TTC549 (cell line): ENCODE data around the gene IFNA17.
"Not testable (repeated sequence)": the region's sequence is repeated elsewhere in the genome, so short reads cannot be mapped to it uniquely, and the experiment has no call there.

Source experiments
- FAIRE-seq: peaks from 2 replicates; lab custom pipeline; 2012; peaks lifted over from hg19 to GRCh38; lab: Jason Lieb, UNC

The IFNA17 gene

GRCh38 chr9:21228122-21228521 is at the start of gene IFNA17:
Gene IFNA17 (minus strand): TSS chr9:21228222. CDS start chr9:21228173, 49 bp downstream.
- FAIRE-seq: no peak

GRCh38 chr9:21268347-21268657 is 40.3 kb upstream of the IFNA17 start:
- no peak for FAIRE-seq

GRCh38 chr9:21267485-21268346 is 39.7 kb upstream of the IFNA17 start:
- no peak for FAIRE-seq

GRCh38 chr9:21266733-21267484 is 38.9 kb upstream of the IFNA17 start:
- no peak for FAIRE-seq

- no peak for FAIRE-seq
Observed at GRCh38 chr9:21265421-21266189, 37.6 kb upstream of the IFNA17 start.

- FAIRE-seq: no peak
Observed at GRCh38 chr9:21255538-21256212, 27.7 kb upstream of the IFNA17 start.

- FAIRE-seq: no peak
Observed at GRCh38 chr9:21252721-21253547, 24.9 kb upstream of the IFNA17 start.

GRCh38 chr9:21251638-21252037 is 23.6 kb upstream of the IFNA17 start:
- no peak for FAIRE-seq

GRCh38 chr9:21251190-21251589 is 23.2 kb upstream of the IFNA17 start:
- no peak for FAIRE-seq

- FAIRE-seq: no peak
Observed at GRCh38 chr9:21244836-21245235, 16.8 kb upstream of the IFNA17 start.

GRCh38 chr9:21239911-21240310 is 11.9 kb upstream of the IFNA17 start, which contains the start of gene IFNA14:
Gene IFNA14 (minus strand): TSS chr9:21240005. CDS start chr9:21239935, 70 bp downstream.
- no peak for FAIRE-seq

GRCh38 chr9:21236360-21236714 is 8.3 kb upstream of the IFNA17 start:
- FAIRE-seq: not testable (repeated sequence)

- peak; percentile 48 for FAIRE-seq
Observed at GRCh38 chr9:21235468-21236359, 7.7 kb upstream of the IFNA17 start.

- no peak for FAIRE-seq
Observed at GRCh38 chr9:21234153-21234687, 6.2 kb upstream of the IFNA17 start.

- FAIRE-seq: no peak
Observed at GRCh38 chr9:21233258-21233657, 5.2 kb upstream of the IFNA17 start.

- not testable (repeated sequence) for FAIRE-seq
Observed at GRCh38 chr9:21217211-21217610, 10.8 kb downstream of the IFNA17 start, which contains the start of gene IFNA16. Gene IFNA16 (minus strand): TSS chr9:21217311. CDS start chr9:21217305, 6 bp downstream.

GRCh38 chr9:21213411-21214326 is 14.4 kb downstream of the IFNA17 start:
- not testable (repeated sequence) for FAIRE-seq

- not testable (repeated sequence) for FAIRE-seq
Observed at GRCh38 chr9:21212160-21212559, 15.9 kb downstream of the IFNA17 start.

- FAIRE-seq: not testable (repeated sequence)
Observed at GRCh38 chr9:21210782-21211181, 17.2 kb downstream of the IFNA17 start.
